ENCODE data around the gene PHIP.

- TF ChIP-seq, protein P1, sequence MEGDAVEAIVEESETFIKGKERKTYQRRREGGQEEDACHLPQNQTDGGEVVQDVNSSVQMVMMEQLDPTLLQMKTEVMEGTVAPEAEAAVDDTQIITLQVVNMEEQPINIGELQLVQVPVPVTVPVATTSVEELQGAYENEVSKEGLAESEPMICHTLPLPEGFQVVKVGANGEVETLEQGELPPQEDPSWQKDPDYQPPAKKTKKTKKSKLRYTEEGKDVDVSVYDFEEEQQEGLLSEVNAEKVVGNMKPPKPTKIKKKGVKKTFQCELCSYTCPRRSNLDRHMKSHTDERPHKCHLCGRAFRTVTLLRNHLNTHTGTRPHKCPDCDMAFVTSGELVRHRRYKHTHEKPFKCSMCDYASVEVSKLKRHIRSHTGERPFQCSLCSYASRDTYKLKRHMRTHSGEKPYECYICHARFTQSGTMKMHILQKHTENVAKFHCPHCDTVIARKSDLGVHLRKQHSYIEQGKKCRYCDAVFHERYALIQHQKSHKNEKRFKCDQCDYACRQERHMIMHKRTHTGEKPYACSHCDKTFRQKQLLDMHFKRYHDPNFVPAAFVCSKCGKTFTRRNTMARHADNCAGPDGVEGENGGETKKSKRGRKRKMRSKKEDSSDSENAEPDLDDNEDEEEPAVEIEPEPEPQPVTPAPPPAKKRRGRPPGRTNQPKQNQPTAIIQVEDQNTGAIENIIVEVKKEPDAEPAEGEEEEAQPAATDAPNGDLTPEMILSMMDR (IDR thresholded peaks at IDR 0.05; ENCODE audit: low read length) = no peak
- no peak for TF ChIP-seq EZH2 (IDR thresholded peaks at IDR 0.05; ENCODE audit: borderline replicate concordance, low read length)
These were observed 72.6 kb downstream of the PHIP start for GRCh38 chr6:79005497-79005896.
